ENCODE measurements around the gene UBXN1. TPM values are rescaled to one million over a fixed set of nuclear protein-coding genes. Genes with fewer than 3 reads are reported as not detected.

The UBXN1 gene
- total RNA-seq, 1 experiment from 2014 or later = 135 TPM

DNA sequence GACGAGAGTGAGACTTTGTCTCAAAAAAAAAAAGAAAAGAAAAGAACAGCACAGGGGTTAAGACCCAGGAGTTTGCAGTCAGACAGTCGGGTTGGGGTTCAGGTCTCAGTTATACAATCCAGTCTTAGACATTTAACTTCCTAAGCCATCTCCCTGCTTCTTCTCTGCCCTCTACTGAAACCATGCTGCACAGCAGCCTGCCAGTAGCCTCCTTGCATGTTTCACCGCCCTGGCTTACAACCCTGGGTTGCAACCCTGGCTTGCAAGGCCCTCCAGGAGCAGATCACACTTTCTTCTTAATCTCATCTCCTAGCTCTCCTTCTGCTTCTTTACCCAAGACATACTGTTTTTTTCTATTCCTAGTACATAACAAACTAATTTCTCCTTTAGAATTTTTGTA lies 51.2 kb downstream of the UBXN1 start (continued):
- no peak for TF ChIP-seq NFYB (CRISPR knock-in tag; conservative IDR thresholded peaks at IDR 0.05; ENCODE audit: low read depth)
- TF ChIP-seq MXD4 (CRISPR knock-in tag; IDR thresholded peaks at IDR 0.05; ENCODE audit: borderline replicate concordance) = no peak
- TF ChIP-seq ZNF138 (CRISPR knock-in tag; conservative IDR thresholded peaks at IDR 0.05) = no peak
- no peak for TF ChIP-seq HMGA2 (CRISPR knock-in tag; IDR thresholded peaks at IDR 0.05)
- TF ChIP-seq, protein P1, sequence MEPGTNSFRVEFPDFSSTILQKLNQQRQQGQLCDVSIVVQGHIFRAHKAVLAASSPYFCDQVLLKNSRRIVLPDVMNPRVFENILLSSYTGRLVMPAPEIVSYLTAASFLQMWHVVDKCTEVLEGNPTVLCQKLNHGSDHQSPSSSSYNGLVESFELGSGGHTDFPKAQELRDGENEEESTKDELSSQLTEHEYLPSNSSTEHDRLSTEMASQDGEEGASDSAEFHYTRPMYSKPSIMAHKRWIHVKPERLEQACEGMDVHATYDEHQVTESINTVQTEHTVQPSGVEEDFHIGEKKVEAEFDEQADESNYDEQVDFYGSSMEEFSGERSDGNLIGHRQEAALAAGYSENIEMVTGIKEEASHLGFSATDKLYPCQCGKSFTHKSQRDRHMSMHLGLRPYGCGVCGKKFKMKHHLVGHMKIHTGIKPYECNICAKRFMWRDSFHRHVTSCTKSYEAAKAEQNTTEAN (CRISPR knock-in tag; IDR thresholded peaks at IDR 0.05) = no peak
- no peak for TF ChIP-seq ZNF121 (CRISPR knock-in tag; IDR thresholded peaks at IDR 0.05)
- TF ChIP-seq, protein P2, sequence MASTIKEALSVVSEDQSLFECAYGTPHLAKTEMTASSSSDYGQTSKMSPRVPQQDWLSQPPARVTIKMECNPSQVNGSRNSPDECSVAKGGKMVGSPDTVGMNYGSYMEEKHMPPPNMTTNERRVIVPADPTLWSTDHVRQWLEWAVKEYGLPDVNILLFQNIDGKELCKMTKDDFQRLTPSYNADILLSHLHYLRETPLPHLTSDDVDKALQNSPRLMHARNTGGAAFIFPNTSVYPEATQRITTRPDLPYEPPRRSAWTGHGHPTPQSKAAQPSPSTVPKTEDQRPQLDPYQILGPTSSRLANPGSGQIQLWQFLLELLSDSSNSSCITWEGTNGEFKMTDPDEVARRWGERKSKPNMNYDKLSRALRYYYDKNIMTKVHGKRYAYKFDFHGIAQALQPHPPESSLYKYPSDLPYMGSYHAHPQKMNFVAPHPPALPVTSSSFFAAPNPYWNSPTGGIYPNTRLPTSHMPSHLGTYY (CRISPR knock-in tag; IDR thresholded peaks at IDR 0.05) = no peak
- no peak for TF ChIP-seq SOX15 (CRISPR knock-in tag; IDR thresholded peaks at IDR 0.05)
- no peak for TF ChIP-seq CREM (CRISPR knock-in tag; IDR thresholded peaks at IDR 0.05)
- no peak for TF ChIP-seq FOXP1 (CRISPR knock-in tag; IDR thresholded peaks at IDR 0.05; ENCODE audit: borderline replicate concordance)
- TF ChIP-seq, protein P3, sequence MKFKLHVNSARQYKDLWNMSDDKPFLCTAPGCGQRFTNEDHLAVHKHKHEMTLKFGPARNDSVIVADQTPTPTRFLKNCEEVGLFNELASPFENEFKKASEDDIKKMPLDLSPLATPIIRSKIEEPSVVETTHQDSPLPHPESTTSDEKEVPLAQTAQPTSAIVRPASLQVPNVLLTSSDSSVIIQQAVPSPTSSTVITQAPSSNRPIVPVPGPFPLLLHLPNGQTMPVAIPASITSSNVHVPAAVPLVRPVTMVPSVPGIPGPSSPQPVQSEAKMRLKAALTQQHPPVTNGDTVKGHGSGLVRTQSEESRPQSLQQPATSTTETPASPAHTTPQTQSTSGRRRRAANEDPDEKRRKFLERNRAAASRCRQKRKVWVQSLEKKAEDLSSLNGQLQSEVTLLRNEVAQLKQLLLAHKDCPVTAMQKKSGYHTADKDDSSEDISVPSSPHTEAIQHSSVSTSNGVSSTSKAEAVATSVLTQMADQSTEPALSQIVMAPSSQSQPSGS (CRISPR knock-in tag; IDR thresholded peaks at IDR 0.05; ENCODE audit: borderline replicate concordance, low read depth) = no peak
- no peak for TF ChIP-seq NR3C1 (CRISPR knock-in tag; conservative IDR thresholded peaks at IDR 0.05; ENCODE audit: low read depth)

Other genes starting within 250 kb of the UBXN1 start
- gene AHNAK, start 132.3 kb downstream of the UBXN1 start, total RNA-seq (2021) = 10.9 to 21.0 TPM (median 11.5 TPM) in 3 replicates
- 1,667 to 1,857 TPM (median 1,846 TPM) in 3 replicates for gene EEF1G, start 105.2 kb downstream of the UBXN1 start, total RNA-seq (2021)
- 35.3 to 40.0 TPM (median 37.3 TPM) in 3 replicates for gene TUT1, start 87.5 kb downstream of the UBXN1 start, total RNA-seq (2021)
- 101 to 115 TPM (median 103 TPM) in 3 replicates for gene MTA2, start 77.2 kb downstream of the UBXN1 start, total RNA-seq (2021)
- 45.5 to 54.7 TPM (median 51.1 TPM) in 3 replicates for gene EML3, start 66.3 kb downstream of the UBXN1 start, total RNA-seq (2021)
- 0.78 to 1.6 TPM (median 0.94 TPM) in 3 replicates for gene ROM1, start 65.8 kb downstream of the UBXN1 start, total RNA-seq (2021)
- gene B3GAT3, start 57.1 kb downstream of the UBXN1 start, total RNA-seq (2021) = 41.2 to 43.9 TPM (median 43.3 TPM) in 3 replicates
- gene GANAB, start 32.5 kb downstream of the UBXN1 start, total RNA-seq (2021) = 323 to 350 TPM (median 327 TPM) in 3 replicates
- gene INTS5, start 25.8 kb downstream of the UBXN1 start, total RNA-seq (2021) = 28.9 to 32.7 TPM (median 31.9 TPM) in 3 replicates
- 132 to 154 TPM (median 137 TPM) in 3 replicates for gene C11orf98, start 13.9 kb downstream of the UBXN1 start, total RNA-seq (2021)
- gene CSKMT, start 13.8 kb downstream of the UBXN1 start, total RNA-seq (2021) = 60.7 to 75.6 TPM (median 60.9 TPM) in 3 replicates
- 17.7 to 18.7 TPM (median 18.1 TPM) in 3 replicates for gene UQCC3, start 7.4 kb downstream of the UBXN1 start, total RNA-seq (2021)
- 4.2 to 6.3 TPM (median 5.1 TPM) in 3 replicates for gene LBHD1, start 6.8 kb downstream of the UBXN1 start, total RNA-seq (2021)
- 0.16 to 0.39 TPM (median 0.23 TPM) in 3 replicates for gene LRRN4CL, start 10.5 kb upstream of the UBXN1 start, total RNA-seq (2021)
- 92.0 to 97.2 TPM (median 92.0 TPM) in 3 replicates for gene BSCL2, start 28.4 kb upstream of the UBXN1 start, total RNA-seq (2021)
- 3.5 to 6.0 TPM (median 3.9 TPM) in 3 replicates for gene GNG3, start 28.6 kb upstream of the UBXN1 start, total RNA-seq (2021)
- gene HNRNPUL2, start 48.4 kb upstream of the UBXN1 start, total RNA-seq (2021) = 42.1 to 42.9 TPM (median 42.2 TPM) in 3 replicates
- gene TTC9C, start 49.4 kb upstream of the UBXN1 start, total RNA-seq (2021) = 39.7 to 48.7 TPM (median 39.8 TPM) in 3 replicates
- 82.3 to 88.1 TPM (median 88.0 TPM) in 3 replicates for gene ZBTB3, start 75.1 kb upstream of the UBXN1 start, total RNA-seq (2021)
- 81.3 to 101 TPM (median 84.3 TPM) in 3 replicates for gene POLR2G, start 82.5 kb upstream of the UBXN1 start, total RNA-seq (2021)
- 33.8 to 42.1 TPM (median 36.3 TPM) in 3 replicates for gene TAF6L, start 92.3 kb upstream of the UBXN1 start, total RNA-seq (2021)
- 21.4 to 23.6 TPM (median 22.2 TPM) in 3 replicates for gene TMEM179B, start 108.3 kb upstream of the UBXN1 start, total RNA-seq (2021)
- 25.5 to 26.4 TPM (median 25.9 TPM) in 3 replicates for gene TMEM223, start 112.9 kb upstream of the UBXN1 start, total RNA-seq (2021)
- 43.2 to 44.7 TPM (median 44.3 TPM) in 3 replicates for gene NXF1, start 126.4 kb upstream of the UBXN1 start, total RNA-seq (2021)
- 27.2 to 30.2 TPM (median 28.0 TPM) in 3 replicates for gene STX5, start 153.0 kb upstream of the UBXN1 start, total RNA-seq (2021)
- 0.44 TPM in 1 of 3 replicates, not detected in the others for gene TEX54, start 153.8 kb upstream of the UBXN1 start, total RNA-seq (2021)
- gene WDR74, start 160.5 kb upstream of the UBXN1 start, total RNA-seq (2021) = 82.7 to 110 TPM (median 85.2 TPM) in 3 replicates
- gene SLC3A2, start 201.8 kb upstream of the UBXN1 start, total RNA-seq (2021) = 244 to 334 TPM (median 265 TPM) in 3 replicates
- gene CHRM1, start 242.3 kb upstream of the UBXN1 start, total RNA-seq (2021) = not detected in 3 replicates